ENCODE data around the gene VSIG10L2.
"Not testable (repeated sequence)": the region's sequence is repeated elsewhere in the genome, so short reads cannot be mapped to it uniquely, and the experiment has no call there.

Gene VSIG10L2

DNA sequence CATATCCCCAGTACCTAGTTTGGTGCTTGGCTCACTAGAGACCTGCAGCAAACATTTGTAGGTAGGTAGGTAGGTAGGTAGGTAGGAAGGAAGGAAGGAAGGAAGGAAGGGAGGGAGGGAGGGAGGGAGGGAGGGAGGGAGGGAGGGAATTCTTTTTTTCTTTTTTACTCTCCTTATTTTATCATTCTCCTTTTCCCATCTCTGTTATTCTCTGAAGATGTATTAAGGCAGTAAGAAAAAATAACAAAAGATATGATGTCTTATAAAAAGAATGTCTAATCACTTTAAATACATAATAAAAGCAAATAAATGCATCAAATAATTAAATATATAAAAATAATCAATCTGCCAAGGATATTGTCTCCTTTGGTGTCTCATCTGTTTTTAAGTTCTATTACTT lies 28.4 kb downstream of the VSIG10L2 start:
- no peak for DNase-seq

DNA sequence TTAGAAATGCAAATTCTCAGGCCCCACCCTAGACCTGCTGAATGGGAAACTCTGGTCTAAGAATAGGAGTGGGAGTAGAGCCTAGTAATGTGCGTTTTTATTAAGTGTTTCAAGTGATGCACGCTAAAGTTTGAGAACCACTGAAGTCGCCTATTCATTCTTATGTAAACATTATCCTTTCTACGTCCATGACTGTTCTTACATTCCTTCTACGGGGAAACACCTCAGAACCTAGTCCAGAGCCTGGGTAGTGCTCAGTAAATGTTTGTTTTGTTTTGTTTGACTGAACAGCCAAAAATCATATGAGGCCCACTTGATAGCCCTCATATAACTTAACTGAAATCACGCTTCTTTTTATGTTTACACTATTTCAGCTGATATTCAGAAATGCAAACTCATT lies 29.8 kb downstream of the VSIG10L2 start:
- no peak for DNase-seq

DNA sequence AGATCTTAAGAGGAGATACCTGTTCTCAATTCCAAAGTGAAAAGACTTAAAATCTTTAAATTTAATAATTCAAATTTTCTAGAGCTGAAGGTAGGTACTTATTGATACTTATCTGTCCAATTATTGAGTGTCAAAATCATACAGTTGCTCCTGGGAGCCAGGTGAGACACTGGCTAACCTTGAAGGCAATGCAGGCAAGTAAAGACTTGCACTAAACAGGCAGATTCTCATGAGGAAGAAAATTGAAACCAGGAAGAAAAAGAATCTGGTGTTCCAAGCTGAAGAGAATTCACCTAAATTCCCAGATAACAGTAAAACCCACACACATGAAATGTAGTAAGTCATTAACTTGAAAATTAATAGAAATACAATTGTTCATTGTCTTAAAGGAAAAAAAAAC lies 30.3 kb downstream of the VSIG10L2 start:
- no peak for DNase-seq

DNA sequence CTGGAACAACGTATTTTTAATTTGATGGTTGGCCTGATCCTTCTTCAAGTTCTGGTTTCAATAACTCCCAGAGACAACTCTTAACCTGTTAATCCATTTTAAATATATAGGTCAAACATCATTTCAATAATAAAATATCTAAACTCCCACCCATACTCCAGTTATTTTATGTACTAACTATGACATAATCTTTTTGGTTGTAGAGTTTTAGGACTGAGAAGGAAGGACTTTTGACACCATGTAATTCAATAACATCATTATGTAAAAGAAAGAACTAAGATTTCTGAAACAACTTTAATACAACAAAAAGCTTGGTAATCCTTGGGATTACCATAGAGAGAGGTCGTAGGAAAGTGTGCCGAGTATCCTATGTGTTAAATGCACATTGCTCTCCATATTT lies 31.5 kb downstream of the VSIG10L2 start:
- no peak for DNase-seq

DNA sequence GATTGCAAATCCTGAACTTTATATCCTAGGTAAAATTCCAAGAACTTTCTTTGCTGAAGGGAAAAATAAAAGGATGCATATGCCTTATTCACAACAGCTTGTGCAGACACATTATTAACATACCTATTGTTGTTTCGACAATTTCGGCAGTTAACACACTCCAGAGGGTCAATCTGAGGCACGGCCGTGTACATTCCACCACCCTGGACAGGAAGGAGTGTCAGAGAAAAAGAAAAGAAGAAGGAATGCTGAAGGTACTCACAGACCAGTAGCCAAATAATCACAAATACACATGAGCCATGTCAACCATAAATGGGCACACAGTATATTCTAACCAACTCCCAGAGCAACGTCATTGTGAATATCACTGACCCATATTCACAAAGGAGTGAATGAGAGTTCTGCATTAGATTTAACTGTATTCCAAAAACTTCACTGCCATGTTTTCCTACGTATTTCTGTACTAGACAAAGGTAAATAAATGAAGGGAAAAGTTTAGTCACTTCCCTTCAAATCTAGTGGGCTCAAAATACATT lies 32.4 kb downstream of the VSIG10L2 start:
- no peak for DNase-seq

DNA sequence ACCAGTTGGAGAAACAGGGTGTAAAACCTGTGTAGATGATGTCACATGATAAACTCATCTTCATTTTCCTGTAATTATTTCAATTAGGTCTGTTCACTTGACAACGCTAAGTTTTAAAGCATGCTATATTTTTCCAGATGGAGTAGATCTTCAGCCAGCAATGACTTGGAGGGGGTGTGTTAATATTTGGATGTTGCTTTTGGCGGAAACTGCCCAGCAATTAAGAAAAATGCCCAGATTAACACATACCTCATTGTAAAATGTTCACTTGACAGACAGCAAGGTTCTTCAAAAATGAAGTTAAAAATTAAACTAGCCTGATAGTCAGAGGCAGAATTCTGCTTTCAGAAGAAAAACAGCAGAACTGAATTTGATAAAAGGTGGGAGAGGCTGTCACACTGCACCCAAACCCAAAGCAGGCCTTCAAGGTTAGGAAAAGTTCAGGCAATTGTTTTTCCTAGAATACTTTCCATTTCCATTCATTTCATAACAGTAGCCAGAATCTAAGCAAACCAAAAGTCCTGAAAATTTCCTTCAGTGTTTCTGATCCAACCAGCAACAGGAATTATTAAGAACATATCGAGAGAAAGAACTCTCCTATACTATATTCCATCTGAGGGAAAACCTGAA lies 33.0 kb downstream of the VSIG10L2 start:
- DNase-seq, result no peak

DNA sequence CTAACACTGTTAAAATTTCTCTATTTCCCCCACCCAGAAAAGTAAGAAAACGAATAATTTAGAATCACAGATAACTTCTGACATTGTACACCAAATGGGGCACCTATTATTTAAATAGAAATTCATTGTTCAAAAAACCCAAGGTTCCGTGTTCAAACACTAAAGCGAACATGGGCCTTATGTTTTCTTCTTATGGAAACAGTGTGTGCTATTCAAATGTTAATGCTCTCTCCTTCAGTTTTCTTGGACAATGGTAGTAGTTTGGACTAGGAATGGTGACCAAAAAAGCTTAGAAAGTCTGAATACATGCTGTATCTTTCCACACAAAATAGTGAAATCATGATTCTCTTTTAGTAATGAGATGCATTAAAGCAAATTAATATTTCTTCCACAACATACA lies 33.7 kb downstream of the VSIG10L2 start:
- no peak for DNase-seq

DNA sequence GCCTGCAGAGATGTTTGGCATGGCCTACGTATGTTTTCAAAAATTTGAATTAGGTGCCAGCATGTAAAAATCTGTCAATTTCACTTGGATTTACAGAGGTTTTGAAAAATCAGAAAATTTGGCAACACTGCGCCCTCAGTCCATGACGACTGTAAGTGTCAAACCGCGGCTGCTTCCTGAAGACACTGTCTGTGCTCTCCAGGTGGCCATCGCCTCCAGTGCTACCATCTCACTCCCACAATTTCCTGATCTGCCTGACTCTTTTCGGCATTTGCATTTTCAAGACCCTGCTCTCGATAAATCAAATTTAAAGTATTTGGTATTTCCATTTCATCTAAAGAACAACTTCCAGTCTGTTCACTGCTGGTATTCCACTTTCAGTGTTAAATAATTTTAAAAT lies 34.6 kb downstream of the VSIG10L2 start:
- no peak for DNase-seq

DNA sequence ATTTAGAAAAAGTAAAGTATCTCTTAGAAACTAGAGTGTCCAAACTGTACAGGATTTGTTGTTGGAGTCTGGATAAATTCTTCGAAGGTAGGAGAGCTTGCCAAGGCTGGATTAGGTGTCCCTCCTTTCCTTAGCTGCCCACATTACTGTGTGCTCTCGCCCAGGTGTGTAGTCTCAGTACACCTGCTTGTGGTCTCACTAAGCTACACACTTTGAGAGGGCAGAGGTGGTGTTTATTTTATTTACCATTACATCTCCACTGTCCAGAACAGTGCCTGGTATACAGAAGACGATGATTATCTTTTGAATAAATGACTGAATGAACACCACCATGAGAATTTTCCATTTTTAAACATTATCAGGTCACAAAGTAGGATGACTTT lies 36.5 kb downstream of the VSIG10L2 start:
- DNase-seq, result no peak

DNA sequence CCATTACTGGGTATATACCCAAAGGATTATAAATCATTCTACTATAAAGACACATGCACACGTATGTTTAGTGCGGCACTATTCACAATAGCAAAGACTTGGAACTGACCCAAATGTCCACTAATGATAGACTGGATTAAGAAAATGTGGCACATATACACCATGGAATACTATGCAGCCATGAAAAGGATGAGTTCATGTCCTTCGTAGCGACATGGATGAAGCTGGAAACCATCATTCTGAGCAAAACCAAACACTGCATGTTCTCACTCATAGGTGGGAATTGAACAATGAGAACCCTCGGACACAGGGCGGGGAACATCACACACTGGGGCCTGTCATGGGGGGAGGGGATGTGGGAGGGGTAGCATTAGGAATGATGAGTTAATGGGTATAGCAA lies 40.1 kb downstream of the VSIG10L2 start:
- not testable (repeated sequence) for DNase-seq

DNA sequence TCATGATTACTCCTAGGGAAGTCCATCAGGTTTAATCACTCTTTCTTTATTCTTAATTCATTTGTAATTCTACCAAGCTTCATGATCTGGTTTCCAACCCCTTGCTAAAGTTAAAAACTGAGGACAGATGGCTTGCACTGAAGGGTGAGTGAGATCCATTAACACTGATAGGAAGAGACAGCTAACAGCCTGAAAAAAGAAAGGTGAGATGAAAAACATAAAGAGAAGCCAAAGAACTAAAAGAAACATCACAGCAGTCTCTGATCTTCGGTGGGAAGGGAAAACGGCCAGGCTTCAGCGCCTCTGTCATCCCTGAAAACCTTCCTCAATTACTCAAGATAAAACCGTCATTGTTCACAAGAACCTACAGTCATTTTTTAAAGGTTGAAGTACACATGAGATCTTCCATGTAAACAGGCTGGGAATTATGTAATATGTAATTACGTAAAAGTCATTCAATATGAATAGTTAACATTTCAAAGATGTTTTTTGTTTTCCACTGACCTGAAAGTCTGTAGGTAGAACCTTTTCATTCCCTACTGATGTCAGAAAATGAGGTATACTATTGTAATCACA lies 41.3 kb downstream of the VSIG10L2 start:
- no peak for DNase-seq

DNA sequence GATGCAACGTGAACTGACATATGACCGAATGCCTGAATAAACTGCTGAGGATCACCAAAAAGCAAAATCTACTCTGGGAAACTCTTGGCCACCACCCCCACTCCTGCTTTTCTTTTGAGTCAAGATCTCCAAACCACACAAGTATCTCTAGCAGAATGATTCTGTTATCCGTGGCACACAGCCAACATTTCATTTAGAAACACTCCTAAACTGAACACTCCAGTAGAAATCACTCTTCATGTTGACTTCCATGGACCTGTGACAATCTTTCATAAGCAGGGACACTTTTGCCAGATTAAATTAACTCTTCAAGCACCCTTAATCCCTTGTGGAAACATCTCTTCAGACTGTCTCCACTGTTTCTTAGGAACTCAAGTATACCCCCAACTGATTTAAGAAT lies 44.4 kb downstream of the VSIG10L2 start:
- DNase-seq, result no peak

DNA sequence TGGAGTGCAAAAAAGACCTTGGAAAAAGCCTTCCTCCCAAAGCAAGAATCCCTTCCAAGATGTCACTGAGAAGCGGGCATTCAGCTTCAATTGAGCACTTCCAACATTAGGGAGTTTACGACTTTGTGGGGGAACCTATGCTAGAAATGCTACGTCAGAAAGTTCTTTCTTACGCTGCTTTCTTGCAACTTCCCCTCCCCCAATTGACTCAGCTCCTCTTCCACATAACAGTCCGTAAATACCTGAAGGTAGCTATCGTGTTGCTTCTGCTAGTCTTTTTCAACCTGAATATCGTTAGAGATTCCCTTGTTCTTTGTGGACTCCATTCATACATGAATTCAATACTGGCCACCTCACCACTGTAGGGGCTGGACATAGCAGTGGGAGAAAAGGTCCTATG lies 47.0 kb downstream of the VSIG10L2 start:
- no peak for DNase-seq

DNA sequence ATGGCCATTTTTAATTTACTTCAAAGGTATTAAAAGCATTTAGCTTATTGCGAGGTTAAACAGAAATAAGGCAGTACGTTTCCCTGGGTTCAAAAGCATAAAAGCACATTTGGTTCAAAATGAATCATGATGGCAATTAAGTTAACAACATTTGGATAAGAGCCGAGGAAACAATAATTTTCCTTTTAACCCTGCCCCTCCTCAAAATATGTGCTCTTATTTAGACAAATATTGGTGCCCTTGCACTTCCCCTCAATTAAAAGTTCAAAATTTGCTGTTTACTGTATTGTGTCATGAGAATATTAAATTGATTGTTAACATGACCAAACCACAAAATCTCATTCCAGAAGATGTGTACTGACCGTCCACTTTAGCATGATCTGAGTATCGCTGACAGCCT lies 48.7 kb downstream of the VSIG10L2 start:
- DNase-seq, result no peak

DNA sequence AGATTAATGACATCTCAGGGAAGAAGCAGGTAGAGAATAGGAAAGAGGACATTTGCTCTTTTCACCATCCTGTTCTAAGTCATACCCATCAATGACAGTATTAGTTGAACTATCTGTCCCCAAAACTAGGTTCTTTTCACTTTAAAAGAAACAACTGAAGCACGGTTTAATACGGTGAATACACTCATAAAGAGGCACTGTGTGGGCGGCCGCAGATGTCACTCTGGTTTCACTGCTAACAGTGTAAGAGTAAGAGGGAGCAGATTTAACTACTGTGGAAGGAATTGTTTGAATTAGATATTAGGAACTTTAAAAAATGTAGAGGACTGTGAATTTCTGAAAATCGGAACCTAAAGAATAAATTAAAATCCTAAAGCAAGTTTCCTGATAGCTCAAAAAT lies 49.5 kb downstream of the VSIG10L2 start:
- DNase-seq, result no peak

DNA sequence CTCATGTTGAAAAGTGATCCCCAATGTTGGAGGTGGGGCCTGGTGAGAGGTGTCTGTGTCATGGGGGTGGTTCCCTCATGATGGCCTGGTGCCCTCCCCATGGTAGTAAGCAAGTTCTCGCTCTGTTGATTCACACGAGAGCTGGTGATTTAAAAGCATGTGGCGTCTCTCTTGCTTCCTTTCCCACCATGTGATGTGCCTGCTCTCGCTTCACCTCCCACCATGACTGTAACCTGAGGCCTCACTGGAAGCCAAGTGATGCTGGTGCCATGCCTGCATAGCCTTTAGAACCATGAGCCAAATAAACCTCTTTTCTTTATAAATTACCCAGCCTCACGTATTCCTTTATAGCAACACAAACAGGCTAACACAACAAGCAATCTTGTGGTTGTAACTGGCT lies 52.4 kb downstream of the VSIG10L2 start:
- no peak for DNase-seq

DNA sequence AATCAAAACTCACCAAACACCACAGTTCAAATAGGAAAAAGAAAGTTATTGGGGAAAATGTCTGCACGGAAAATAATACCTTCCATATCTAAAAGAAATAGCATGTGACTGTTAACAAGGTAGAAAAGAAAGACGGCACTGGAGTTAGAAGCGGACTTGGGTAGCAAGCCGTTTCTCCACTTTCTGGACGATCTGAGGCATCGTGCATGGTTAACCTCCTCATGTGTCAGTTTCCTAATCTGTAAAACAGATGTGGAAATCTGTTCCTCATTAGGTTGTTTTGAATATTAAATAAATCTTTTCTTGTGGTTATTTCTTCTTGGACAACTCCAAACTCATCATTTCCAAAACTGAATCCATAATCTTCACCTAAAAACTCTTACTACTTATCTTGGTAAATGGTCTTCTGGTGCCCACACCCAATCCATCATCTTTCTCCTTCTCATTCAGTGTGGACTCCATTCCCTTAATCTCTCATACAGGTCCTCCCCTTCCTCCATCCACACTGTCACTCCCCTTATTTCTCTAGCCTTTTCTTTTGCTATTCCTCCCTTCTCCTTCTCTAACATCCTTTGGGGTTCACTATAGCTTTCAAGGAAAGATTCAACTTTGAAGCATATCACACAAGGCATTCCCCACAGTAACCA lies 53.5 kb downstream of the VSIG10L2 start:
- no peak for DNase-seq

DNA sequence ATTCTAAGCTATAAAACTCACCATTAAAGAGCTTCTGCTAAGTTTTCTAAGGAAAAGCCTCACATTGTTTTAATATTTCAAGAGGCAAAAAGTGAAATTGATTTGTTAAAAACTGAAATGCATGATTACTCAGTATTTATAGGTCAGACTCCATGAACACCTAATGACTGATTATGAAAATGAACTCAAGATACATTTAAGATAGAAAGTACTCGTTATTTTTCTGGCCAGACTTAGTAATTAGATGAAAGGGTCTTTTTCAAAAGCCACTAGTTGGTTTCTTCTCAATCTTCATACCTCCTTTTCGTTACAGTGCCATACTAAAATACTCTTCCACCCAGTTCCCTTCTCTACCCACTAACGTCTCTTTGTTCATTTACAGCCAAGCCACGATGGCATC lies 56.3 kb downstream of the VSIG10L2 start:
- no peak for DNase-seq
